ENCODE measurements around the gene RSPRY1. TPM values are rescaled to one million over a fixed set of nuclear protein-coding genes. Genes with fewer than 3 reads are reported as not detected.

Gene RSPRY1
- total and polyA plus RNA-seq, 2 of the 8 experiments (the other 6 are each of a cell fraction or from before 2014, with no cell fraction given) = 11.5 to 32.5 TPM

- Histone ChIP-seq H3K27ac (ENCODE audit: low read depth, low read length) (no peak overlapping the region), H4K20me1 (replicated peaks in 1 of 2; ENCODE audit: control insufficient read depth in 1 of 2, insufficient read depth in 2 of 2, low read length in 2 of 2) (no peaks in the 10 kb centered on the region), H3K23ac (ENCODE audit: insufficient read length) (no peak overlapping the region), H3K23me2 (ENCODE audit: low read depth, low read length) (no peaks in the 10 kb centered on the region), H3K18ac (ENCODE audit: extremely low read depth, low read length) (no peak overlapping the region), H3K4me2 (ENCODE audit: insufficient read depth in 1 of 2, low read depth in 2 of 2, low read length in 2 of 2) (no peak overlapping the region), H3K4me3 (ENCODE audit: extremely low read depth in 1 of 4, insufficient read depth in 2 of 4, low read depth in 3 of 4, low read length in 4 of 4) (no peak overlapping the region), H2BK5ac (ENCODE audit: low read depth, low read length) (no peak overlapping the region), H4K8ac (ENCODE audit: extremely low read depth, insufficient read depth, low read length) (no peak overlapping the region), H3K4ac (replicated peaks; ENCODE audit: insufficient read length, low read depth, low read length) (no peak overlapping the region), H2AFZ (ENCODE audit: low read length) (no peak overlapping the region), H3K56ac (replicated peaks; ENCODE audit: insufficient read length, low read depth, low read length) (no peak overlapping the region), H2AK5ac (ENCODE audit: low read depth, low read length) (no peak overlapping the region), H2BK120ac (replicated peaks; ENCODE audit: low read depth, low read length) (no peak overlapping the region), H3K4me1 (replicated peaks in 1 of 4; ENCODE audit: control insufficient read depth in 3 of 4, insufficient read depth in 4 of 4, low read length in 3 of 4) (peaks cover 0 to 6% (median 2%) of the 10 kb centered on the region in 4 experiments; a peak in 2 of 7 replicates), H3K14ac (ENCODE audit: insufficient read length) (no peak overlapping the region), H2BK15ac (ENCODE audit: low read length) (no peak overlapping the region), H2BK12ac (ENCODE audit: low read depth, low read length) (no peak overlapping the region), H4K91ac (replicated peaks; ENCODE audit: insufficient read length, low read length) (no peak overlapping the region), H3K27me3 (replicated peaks in 1 of 4; ENCODE audit: control insufficient read depth in 3 of 4, extremely low read depth in 1 of 4, insufficient read depth in 3 of 4, low read length in 3 of 4) (no peaks in the 10 kb centered on the region), H3K9me3 (ENCODE audit: insufficient read depth in 2 of 2, low read depth in 1 of 2, low read length in 1 of 2) (no peaks in the 10 kb centered on the region), H3K79me2 (ENCODE audit: control insufficient read depth in 1 of 2, insufficient read depth in 2 of 2, low read length in 2 of 2) (no peaks in the 10 kb centered on the region), H2BK20ac (ENCODE audit: low read length) (no peak overlapping the region), H3K79me1 (ENCODE audit: low read depth, low read length) (no peaks in the 10 kb centered on the region), H3K36me3 (ENCODE audit: control insufficient read depth in 2 of 4, insufficient read depth in 4 of 4, low read length in 3 of 4) (no peaks in the 10 kb centered on the region), H3K9ac (replicated peaks in 1 of 4; ENCODE audit: extremely low read depth in 1 of 4, low read depth in 3 of 4, low read length in 3 of 4) (no peak overlapping the region), H4K5ac (ENCODE audit: insufficient read length, low read depth, low read length) (no peak overlapping the region)
- FAIRE-seq (no peak), DNase-seq (ENCODE audit: low read depth in 1 of 2, low spot score in 2 of 2) (no peak)
- ChIA-PET CTCF (ENCODE audit: partially characterized antibody) (interaction anchor here (0.5 kb wide), 1 partner anchor 317 kb away, joined by 5 read pairs; no protein-coding TSS in a partner anchor), POLR2A (ENCODE audit: partially characterized antibody) (interaction anchor here (1.2 kb wide), 1 partner anchor 114 kb away, joined by 3 read pairs; no protein-coding TSS in a partner anchor)
- 91% methylated on average over 15 of the region's 16 CpGs; no CpG with 5 or more reads in 1 of the 2 experiments for WGBS, 2 experiments (ENCODE audit: extremely low coverage in 1 of 2, insufficient coverage in 1 of 2, insufficient read length in 1 of 2, insufficient replicate concordance in 2 of 2, low coverage in 1 of 2, low lambda C conversion rate in 2 of 2, missing lambda C conversion rate in 1 of 2)
- TF ChIP-seq NRF1 (IDR thresholded peaks at IDR 0.05; ENCODE audit: low read depth, low read length) (no peak), SUZ12 (IDR thresholded peaks at IDR 0.05; ENCODE audit: low read length) (no peak), GTF2F1 (IDR thresholded peaks at IDR 0.05; ENCODE audit: borderline replicate concordance, low read depth, low read length) (no peak), SIN3A (conservative IDR thresholded peaks at IDR 0.05 in 1 of 2, IDR thresholded peaks at IDR 0.05 in 1 of 2; ENCODE audit: low read depth in 1 of 2, low read length in 2 of 2) (no peak), CHD1 (IDR thresholded peaks at IDR 0.05; ENCODE audit: low read depth, low read length) (no peak), CTBP2 (IDR thresholded peaks at IDR 0.05; ENCODE audit: borderline replicate concordance, insufficient read depth, insufficient read length, low read length) (no peak), YY1 (IDR thresholded peaks at IDR 0.05; ENCODE audit: low read depth, low read length) (no peak), RNF2 (IDR thresholded peaks at IDR 0.05; ENCODE audit: borderline replicate concordance, low read depth, low read length, missing control alignments, poor library complexity, severe bottlenecking) (no peak)
Measured at GRCh38 chr16:57265850-57266530, 79.9 kb downstream of the RSPRY1 start.

Data from H1 (cell line).